Globus pallidus (tissue), 1 donor: ENCODE measurements around the gene WLS.
A peak's percentile ranks its signal among the peaks of the same experiment; 100 is the strongest.
"Not testable (repeated sequence)": the region's sequence is repeated elsewhere in the genome, so short reads cannot be mapped to it uniquely, and the experiment has no call there.

Experiments
- DNase-seq: peaks from one replicate; pipeline ENCODE4 v3.0.0-alpha.2; 2015; ENCODE audit warnings: low spot score

Gene WLS

GRCh38 chr1:68199603-68200002, 32.7 kb downstream of the WLS start:
- no peak for DNase-seq

GRCh38 chr1:68198752-68199151, 33.6 kb downstream of the WLS start:
- no peak for DNase-seq

GRCh38 chr1:68197891-68198290, 34.4 kb downstream of the WLS start:
- no peak for DNase-seq

- no peak for DNase-seq
Observed at GRCh38 chr1:68197461-68197860, 34.9 kb downstream of the WLS start.

GRCh38 chr1:68196676-68197075, 35.6 kb downstream of the WLS start:
- no peak for DNase-seq

GRCh38 chr1:68191717-68192116, 40.6 kb downstream of the WLS start:
- DNase-seq: no peak

GRCh38 chr1:68188644-68189340, 43.5 kb downstream of the WLS start:
- no peak for DNase-seq

- no peak for DNase-seq
Observed at GRCh38 chr1:68188060-68188538, 44.2 kb downstream of the WLS start.

- no peak for DNase-seq
Observed at GRCh38 chr1:68185743-68186142, 46.6 kb downstream of the WLS start.

GRCh38 chr1:68183895-68184294, 48.4 kb downstream of the WLS start:
- DNase-seq: no peak

- no peak for DNase-seq
Observed at GRCh38 chr1:68181165-68181556, 51.2 kb downstream of the WLS start.

- no peak for DNase-seq
Observed at GRCh38 chr1:68180441-68181164, 51.7 kb downstream of the WLS start.

GRCh38 chr1:68178821-68179490, 53.4 kb downstream of the WLS start:
- DNase-seq: no peak

GRCh38 chr1:68175621-68176398, 56.5 kb downstream of the WLS start:
- peak; percentile 10 for DNase-seq

- DNase-seq: no peak
Observed at GRCh38 chr1:68174738-68175113, 57.6 kb downstream of the WLS start.

- peak; percentile 11 for DNase-seq
Observed at GRCh38 chr1:68173936-68174737, 58.2 kb downstream of the WLS start.

- no peak for DNase-seq
Observed at GRCh38 chr1:68173283-68173935, 58.9 kb downstream of the WLS start.

GRCh38 chr1:68171795-68172194, 60.5 kb downstream of the WLS start:
- DNase-seq: not testable (repeated sequence)

GRCh38 chr1:68168545-68169171, 63.7 kb downstream of the WLS start:
- DNase-seq: no peak

- no peak for DNase-seq
Observed at GRCh38 chr1:68167211-68167610, 65.1 kb downstream of the WLS start.
